HG03095 (cell line): Measurements from ENCODE around the gene PMPCA.

Experiments
- ATAC-seq: cut with Tn5 transposase; IDR thresholded peaks from one replicate; pipeline ENCODE4 v1.9.1; 2021; ENCODE audit warnings: moderate library complexity; ENCODE audit not compliant: unreplicated experiment

The PMPCA gene

GRCh38 chr9:136451221-136451877, 40.9 kb downstream of the PMPCA start:
- no peak for ATAC-seq

- no peak for ATAC-seq
These were observed 42.9 kb downstream of the PMPCA start for GRCh38 chr9:136453326-136453725.

- ATAC-seq, result no peak
These were observed 43.8 kb downstream of the PMPCA start for GRCh38 chr9:136454026-136454796.

- no peak for ATAC-seq
These were observed 44.9 kb downstream of the PMPCA start for GRCh38 chr9:136455043-136456002.

DNA sequence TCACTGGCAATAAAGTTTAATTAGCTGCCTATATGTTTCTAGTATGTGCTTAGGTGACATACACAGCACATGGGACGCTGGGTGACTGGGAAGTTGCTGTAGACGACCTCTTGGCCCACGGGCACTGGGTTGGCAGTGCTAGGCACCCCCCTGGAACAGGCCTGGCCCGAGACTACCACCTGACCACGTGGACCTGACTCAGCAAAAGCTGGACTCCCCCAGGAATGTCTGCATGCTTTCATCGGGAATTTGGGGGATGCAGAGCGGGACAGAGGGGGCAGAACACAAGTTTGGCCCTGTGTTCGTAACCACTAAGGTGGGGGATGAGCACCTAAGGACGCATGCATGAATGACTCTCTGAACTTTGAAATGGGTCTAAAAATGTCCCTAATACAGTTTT, 45.8 kb downstream of the PMPCA start:
- ATAC-seq, result no peak

DNA sequence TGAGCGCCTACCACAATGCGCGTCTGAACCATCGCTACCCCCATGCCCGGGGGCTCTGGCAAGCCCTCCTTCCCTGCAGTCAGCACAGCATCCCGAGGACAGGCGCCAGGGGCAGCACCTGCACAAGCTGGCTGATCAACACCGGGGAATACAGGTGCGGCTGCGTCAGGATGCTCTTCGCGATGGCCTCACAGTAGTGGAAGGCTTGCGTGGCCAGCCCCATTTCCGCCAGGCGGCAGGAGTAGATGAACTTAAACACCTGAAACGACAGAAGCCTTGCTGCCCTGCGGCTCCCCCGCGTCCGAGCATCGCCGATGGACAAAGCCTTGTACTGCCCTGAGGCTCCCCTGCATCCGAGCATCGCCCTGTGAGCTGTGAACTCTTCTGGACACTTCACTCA, 46.9 kb downstream of the PMPCA start:
- ATAC-seq, result no peak

GRCh38 chr9:136459425-136459824, 49.0 kb downstream of the PMPCA start:
- no peak for ATAC-seq

DNA sequence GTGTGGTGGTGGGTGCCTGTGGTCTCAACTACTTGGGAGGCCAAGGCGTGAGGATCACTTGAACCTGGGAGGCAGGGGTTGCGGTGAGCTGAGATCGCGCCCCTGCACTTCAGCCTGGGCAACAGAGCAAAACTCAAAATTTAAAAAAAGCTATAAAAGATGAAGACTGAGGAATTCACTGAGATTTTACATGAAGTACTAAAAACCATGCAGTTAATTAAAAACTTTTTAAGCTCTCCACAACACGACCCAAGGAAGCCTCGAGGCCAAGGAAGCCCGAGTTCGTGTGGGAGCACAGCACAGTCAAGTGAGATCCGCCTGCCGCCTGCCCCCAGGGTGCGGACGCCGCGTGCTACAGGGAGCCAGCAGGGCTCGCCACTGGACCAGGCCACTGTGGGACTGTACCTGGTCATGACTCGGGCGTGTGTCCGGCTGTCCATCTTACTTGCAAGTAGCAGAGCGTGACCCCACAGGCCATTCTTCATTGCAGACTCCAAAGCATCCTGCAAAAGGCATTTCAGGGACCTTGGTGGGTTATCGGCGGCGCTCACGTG, 50.4 kb downstream of the PMPCA start:
- no peak for ATAC-seq

DNA sequence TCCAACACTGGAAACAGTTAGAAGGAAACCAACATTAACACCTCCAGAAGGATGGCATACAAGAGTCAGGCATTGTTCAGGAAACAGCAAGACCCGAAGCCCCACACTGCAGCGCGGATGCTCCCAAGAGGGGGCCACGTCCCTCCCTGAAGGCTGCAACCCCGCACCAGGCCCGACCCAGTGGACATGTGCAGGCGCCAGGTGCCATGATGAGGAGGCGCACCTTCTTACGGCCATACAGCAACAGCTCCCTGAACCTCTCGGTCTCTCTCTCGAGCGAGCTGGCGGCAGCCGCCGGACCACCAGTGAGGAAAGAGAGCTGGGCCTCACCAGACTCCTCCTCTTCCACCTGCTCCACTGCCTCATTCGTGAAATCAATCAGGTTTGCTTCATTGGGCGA, 52.2 kb downstream of the PMPCA start:
- no peak for ATAC-seq

GRCh38 chr9:136463578-136463977, 53.1 kb downstream of the PMPCA start:
- no peak for ATAC-seq

- ATAC-seq, result no peak
These were observed 53.8 kb downstream of the PMPCA start for GRCh38 chr9:136464241-136464640.

DNA sequence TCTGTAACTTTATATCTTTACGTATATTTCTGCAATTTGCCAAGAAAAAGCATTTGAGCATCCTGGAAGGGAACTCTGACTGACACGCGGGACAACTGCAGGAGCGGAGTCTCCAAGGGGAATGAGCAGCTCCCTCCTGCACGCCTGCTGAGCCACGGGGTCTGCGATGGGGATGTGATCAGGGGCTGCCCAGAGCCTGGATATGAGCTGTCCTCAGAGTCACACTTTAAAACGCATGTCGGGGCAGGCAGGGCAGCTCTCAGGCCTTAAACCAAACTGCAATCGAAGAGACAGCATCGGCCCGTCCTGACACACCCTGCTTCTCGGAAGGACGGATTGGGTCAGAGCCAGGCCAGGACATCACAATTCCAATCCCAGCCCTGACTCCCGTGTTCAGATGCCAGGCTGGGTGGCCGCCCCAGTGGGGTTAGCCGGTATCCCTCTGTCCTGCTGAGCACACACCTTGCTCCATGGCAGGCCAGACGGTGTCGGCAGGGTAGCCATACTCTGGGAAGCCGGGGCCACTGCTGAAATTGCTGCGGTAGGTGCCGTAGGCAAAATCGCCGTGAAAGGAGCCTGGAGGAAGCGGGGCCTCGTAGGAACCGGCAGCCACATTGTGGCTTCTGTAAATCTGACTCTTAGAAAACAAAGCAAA, 55.2 kb downstream of the PMPCA start:
- no peak for ATAC-seq

DNA sequence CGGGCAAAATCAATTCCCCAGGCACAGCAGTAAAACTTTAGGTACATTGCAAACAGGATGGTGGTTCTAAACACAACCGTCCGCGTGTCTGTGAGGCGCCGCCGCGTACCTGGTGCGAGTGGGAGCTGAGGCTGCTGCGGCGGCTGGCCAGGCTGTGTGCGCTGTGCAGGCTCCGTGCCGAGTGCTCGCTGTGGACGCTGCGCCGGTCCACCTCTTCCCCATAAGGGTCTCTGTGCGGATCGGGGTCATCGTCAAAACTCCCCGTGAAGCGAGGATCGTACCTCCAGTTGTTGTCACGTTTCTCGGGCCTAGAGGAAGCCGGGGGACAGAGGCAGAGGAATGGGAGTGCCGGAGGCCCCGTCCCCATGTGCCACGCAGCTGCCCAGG, 55.7 kb downstream of the PMPCA start:
- ATAC-seq, result no peak

- no peak for ATAC-seq
These were observed 57.3 kb downstream of the PMPCA start for GRCh38 chr9:136467766-136468165.

GRCh38 chr9:136470356-136470755, 59.9 kb downstream of the PMPCA start:
- no peak for ATAC-seq

DNA sequence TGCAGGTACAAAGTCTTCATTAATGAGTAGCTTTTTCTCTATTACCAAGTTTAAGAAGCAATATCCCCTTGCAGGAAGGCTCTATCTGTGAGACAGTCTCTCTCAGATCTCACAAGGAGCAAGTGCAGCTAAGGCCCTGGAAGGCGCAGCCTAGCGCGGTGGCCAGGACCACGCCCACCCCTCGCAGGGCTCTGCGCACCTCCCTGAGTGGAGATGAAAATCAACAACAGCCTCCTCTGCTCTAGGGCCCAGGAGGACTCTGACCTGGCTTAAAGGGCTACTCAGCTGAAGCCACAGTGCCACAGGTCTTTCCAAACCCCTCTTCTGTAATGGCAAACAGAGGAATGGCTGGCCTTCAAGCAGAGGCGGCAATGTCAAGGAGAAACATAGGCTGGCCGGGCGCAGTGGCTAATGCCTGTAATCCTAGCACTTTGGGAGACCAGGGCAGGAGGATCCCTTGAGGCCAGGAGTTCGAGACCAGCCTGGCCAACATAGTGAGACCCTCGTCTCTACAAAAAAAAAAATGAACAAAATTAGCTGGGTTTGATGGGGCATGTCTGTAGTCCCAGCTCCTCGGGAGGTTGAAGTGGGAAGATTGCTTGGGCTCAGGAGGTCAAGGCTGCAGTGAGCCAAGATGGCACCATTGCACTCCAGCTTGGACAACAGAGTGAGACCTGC, 60.5 kb downstream of the PMPCA start:
- ATAC-seq, result no peak

- ATAC-seq, result no peak
These were observed 61.5 kb downstream of the PMPCA start for GRCh38 chr9:136471802-136472487.

DNA sequence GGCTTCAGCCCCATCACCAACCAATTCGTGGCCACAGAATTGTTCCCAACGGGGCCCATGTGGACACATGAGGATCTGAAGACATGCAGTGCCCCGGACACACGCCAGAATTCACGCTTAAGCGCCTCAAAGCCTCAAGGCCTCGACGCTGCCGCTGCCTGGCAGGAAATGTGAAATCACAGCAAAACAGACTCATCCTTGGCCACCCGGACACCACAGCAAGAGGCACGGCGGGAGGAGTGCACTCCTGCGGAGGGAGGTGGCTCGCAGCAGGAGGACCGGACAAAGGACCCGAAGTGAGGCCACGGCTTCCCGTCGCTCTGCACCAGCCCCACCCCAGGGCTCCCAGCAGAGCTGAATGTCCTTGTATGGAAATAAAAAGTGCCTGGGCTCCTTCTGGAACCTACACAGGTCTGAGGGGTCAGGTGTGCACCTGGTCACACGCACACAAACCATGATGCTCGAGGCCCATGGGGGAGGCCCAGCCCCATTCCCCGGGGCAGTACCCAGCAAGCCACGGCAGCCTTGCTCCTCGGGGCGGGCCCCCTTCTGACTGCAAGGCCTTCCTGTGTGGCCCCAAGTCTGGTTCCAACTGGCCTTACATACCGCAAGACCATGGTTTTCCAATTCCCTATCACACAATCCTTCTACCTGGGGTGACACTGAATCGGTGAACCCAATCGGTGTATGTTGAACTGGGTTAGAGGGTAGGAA, 62.3 kb downstream of the PMPCA start:
- no peak for ATAC-seq

DNA sequence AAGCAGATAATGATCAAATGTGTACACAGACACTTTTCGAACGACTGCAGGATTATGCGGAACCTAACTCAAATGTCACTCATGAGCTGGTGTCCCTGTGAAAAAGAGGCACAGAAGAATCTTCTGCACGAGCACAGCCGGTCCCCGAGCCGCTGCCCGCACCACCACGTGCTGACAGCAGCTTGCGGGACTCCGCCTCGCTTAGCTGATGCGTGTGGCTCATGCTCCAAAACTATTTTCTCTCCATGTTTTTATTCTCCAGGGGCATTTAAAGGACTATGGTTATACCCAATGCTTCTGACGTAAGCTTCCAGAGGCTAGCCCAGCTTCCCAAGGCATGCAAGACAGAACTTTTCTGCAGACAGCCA, 62.9 kb downstream of the PMPCA start:
- ATAC-seq, result no peak
